Upper lobe of left lung (tissue), 4 donors: ENCODE data around the gene PHKG2.

ENCODE experiments used
- EP300 ChIP-seq, 4 donors: sonication (generic); formaldehyde crosslinking; IDR thresholded peaks; one replicate each; pipeline ENCODE4 v1.5.1; 2017; ENCODE audit warnings: antibody characterized with exemption in 4 of 4, control low read depth in 2 of 4
- POLR2A ChIP-seq, 4 donors: fragments of 450-650 bp; IDR thresholded peaks; one replicate each; pipeline ENCODE4 v1.5.1; 2016 to 2017; ENCODE audit warnings: antibody characterized with exemption in 4 of 4, mild to moderate bottlenecking in 2 of 4
- POLR2AphosphoS5 ChIP-seq, 2 donors: sonication (generic); formaldehyde crosslinking; IDR thresholded peaks; one replicate each; pipeline ENCODE4 v1.5.1; 2017; ENCODE audit warnings: antibody characterized with exemption in 2 of 2
- TF ChIP-seq, protein P1 (sequence below), 6 experiments: fragments of 450-650 bp in 4 of 6; fragments of 200-600 bp in 2 of 6; sonication (generic) in 2 of 6; IDR thresholded peaks; one replicate each; pipeline ENCODE4 v1.5.1; 2016 to 2019; ENCODE audit warnings: antibody characterized with exemption in 6 of 6

DNA sequence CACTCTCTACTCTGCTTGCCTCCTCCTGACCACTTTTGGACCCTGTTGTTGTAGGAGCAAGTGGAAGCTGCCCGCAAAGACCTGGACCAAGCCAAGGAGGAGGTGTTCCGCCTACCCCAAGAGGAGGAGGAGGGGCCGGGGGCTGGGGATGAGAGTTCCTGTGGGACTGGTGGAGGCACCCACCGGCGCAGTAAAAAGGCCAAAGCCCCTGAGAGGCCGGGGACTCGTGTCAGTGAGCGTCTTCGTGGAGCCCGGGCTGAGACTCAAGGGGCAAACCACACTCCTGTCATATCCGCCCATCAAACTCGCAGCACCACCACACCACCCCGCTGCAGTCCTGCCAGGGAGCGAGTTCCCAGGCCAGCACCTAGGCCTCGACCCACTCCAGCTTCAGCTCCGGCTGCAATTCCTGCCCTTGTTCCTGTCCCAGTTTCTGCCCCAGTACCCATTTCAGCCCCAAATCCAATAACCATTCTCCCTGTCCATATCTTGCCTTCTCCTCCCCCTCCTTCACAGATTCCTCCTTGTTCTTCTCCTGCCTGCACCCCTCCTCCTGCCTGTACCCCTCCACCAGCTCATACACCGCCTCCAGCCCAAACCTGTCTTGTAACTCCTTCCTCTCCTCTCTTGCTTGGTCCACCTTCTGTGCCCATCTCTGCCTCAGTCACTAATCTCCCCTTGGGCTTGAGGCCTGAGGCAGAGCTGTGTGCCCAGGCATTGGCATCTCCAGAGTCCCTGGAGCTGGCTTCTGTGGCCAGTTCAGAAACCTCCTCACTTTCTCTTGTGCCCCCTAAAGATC is 11.0 kb upstream of the PHKG2 start:
- TF ChIP-seq, protein P1, sequence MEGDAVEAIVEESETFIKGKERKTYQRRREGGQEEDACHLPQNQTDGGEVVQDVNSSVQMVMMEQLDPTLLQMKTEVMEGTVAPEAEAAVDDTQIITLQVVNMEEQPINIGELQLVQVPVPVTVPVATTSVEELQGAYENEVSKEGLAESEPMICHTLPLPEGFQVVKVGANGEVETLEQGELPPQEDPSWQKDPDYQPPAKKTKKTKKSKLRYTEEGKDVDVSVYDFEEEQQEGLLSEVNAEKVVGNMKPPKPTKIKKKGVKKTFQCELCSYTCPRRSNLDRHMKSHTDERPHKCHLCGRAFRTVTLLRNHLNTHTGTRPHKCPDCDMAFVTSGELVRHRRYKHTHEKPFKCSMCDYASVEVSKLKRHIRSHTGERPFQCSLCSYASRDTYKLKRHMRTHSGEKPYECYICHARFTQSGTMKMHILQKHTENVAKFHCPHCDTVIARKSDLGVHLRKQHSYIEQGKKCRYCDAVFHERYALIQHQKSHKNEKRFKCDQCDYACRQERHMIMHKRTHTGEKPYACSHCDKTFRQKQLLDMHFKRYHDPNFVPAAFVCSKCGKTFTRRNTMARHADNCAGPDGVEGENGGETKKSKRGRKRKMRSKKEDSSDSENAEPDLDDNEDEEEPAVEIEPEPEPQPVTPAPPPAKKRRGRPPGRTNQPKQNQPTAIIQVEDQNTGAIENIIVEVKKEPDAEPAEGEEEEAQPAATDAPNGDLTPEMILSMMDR (IDR thresholded peaks at IDR 0.05) = no peak
- TF ChIP-seq POLR2A (IDR thresholded peaks at IDR 0.05) = no peak
- no peak for TF ChIP-seq EP300 (IDR thresholded peaks at IDR 0.05)
- TF ChIP-seq POLR2AphosphoS5 (IDR thresholded peaks at IDR 0.05) = no peak
